HG02610 (cell line): ENCODE data around the gene CLEC4M.
"Not testable (repeated sequence)": the region's sequence is repeated elsewhere in the genome, so short reads cannot be mapped to it uniquely, and the experiment has no call there.

Experiments
- ATAC-seq: cut with Tn5 transposase; IDR thresholded peaks from one replicate; pipeline ENCODE4 v1.9.1; 2021; ENCODE audit warnings: mild to moderate bottlenecking, moderate library complexity; ENCODE audit not compliant: unreplicated experiment

CLEC4M gene

GRCh38 chr19:7801020-7801570, 38.1 kb downstream of the CLEC4M start:
- ATAC-seq = no peak

- no peak for ATAC-seq
Measured at GRCh38 chr19:7806234-7806633, 43.2 kb downstream of the CLEC4M start.

- no peak for ATAC-seq
Measured at GRCh38 chr19:7806876-7807275, 43.8 kb downstream of the CLEC4M start.

GRCh38 chr19:7808108-7808507, 45.1 kb downstream of the CLEC4M start:
- ATAC-seq = no peak

GRCh38 chr19:7811989-7812388, 48.9 kb downstream of the CLEC4M start:
- ATAC-seq = no peak

GRCh38 chr19:7815325-7815724, 52.3 kb downstream of the CLEC4M start:
- no peak for ATAC-seq

GRCh38 chr19:7816040-7816439, 53.0 kb downstream of the CLEC4M start:
- not testable (repeated sequence) for ATAC-seq

GRCh38 chr19:7817801-7818200, 54.8 kb downstream of the CLEC4M start:
- ATAC-seq = no peak

GRCh38 chr19:7818806-7819205, 55.8 kb downstream of the CLEC4M start:
- ATAC-seq = no peak
